SH-SY5Y (cell line): Measurements from ENCODE around the gene ERMP1.

Experiments
- GATA2 ChIP-seq: IDR thresholded peaks from 2 replicates; pipeline ENCODE4 v1.6.1; 2011; ENCODE audit warnings: mild to moderate bottlenecking, low read depth, low read length
- GATA3 ChIP-seq: IDR thresholded peaks from 2 replicates; pipeline ENCODE4 v1.6.1; 2011; ENCODE audit warnings: low read depth, mild to moderate bottlenecking, low read length, moderate library complexity

GRCh38 chr9:5799314-5799713 lies 33.6 kb downstream of the ERMP1 start:
- TF ChIP-seq GATA3 (no peak), GATA2 (no peak)
